ENCODE data around the gene GNAS-AS1.

DNA sequence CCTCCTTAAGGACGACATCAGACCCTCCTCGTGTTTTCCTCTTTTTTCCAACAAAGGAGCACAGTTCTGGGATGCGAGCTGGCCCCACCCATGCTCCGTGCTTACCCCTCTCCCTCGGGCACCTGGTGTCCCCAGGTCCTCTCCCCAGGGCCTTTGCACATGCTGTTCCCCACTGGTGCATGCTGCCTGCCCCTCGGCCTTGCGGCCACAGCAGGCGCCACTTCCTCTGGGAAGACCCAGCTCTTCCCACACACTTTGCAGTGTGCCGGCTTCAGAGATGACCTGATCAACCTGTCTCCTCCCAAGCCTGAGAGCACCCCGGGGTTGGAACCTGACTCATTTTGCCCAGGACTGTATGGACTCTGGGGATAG, 39.8 kb downstream of the GNAS-AS1 start:
- TF ChIP-seq CEBPB (IDR thresholded peaks at IDR 0.05) (no peak), YY1 (IDR thresholded peaks at IDR 0.05; ENCODE audit: low read depth) (no peak), CREB1 (IDR thresholded peaks at IDR 0.05; ENCODE audit: low read depth) (no peak), TCF12 (IDR thresholded peaks at IDR 0.05; ENCODE audit: low read depth) (no peak), EP300 (IDR thresholded peaks at IDR 0.05; ENCODE audit: borderline replicate concordance) (no peak), RAD21 (IDR thresholded peaks at IDR 0.05; ENCODE audit: low read depth) (no peak), TEAD4 (IDR thresholded peaks at IDR 0.05) (no peak), ZBTB7A (IDR thresholded peaks at IDR 0.05; ENCODE audit: low read depth) (no peak), FOXM1 (IDR thresholded peaks at IDR 0.05; ENCODE audit: borderline replicate concordance, low read depth) (no peak), NFIC (IDR thresholded peaks at IDR 0.05) (no peak), EGR1 (IDR thresholded peaks at IDR 0.05) (no peak)
- TF ChIP-seq, protein P1, sequence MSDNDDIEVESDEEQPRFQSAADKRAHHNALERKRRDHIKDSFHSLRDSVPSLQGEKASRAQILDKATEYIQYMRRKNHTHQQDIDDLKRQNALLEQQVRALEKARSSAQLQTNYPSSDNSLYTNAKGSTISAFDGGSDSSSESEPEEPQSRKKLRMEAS (IDR thresholded peaks at IDR 0.05), result no peak
- TF ChIP-seq, protein P2, sequence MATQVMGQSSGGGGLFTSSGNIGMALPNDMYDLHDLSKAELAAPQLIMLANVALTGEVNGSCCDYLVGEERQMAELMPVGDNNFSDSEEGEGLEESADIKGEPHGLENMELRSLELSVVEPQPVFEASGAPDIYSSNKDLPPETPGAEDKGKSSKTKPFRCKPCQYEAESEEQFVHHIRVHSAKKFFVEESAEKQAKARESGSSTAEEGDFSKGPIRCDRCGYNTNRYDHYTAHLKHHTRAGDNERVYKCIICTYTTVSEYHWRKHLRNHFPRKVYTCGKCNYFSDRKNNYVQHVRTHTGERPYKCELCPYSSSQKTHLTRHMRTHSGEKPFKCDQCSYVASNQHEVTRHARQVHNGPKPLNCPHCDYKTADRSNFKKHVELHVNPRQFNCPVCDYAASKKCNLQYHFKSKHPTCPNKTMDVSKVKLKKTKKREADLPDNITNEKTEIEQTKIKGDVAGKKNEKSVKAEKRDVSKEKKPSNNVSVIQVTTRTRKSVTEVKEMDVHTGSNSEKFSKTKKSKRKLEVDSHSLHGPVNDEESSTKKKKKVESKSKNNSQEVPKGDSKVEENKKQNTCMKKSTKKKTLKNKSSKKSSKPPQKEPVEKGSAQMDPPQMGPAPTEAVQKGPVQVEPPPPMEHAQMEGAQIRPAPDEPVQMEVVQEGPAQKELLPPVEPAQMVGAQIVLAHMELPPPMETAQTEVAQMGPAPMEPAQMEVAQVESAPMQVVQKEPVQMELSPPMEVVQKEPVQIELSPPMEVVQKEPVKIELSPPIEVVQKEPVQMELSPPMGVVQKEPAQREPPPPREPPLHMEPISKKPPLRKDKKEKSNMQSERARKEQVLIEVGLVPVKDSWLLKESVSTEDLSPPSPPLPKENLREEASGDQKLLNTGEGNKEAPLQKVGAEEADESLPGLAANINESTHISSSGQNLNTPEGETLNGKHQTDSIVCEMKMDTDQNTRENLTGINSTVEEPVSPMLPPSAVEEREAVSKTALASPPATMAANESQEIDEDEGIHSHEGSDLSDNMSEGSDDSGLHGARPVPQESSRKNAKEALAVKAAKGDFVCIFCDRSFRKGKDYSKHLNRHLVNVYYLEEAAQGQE (IDR thresholded peaks at IDR 0.05; ENCODE audit: low read depth), result no peak
- TF ChIP-seq, protein P3, sequence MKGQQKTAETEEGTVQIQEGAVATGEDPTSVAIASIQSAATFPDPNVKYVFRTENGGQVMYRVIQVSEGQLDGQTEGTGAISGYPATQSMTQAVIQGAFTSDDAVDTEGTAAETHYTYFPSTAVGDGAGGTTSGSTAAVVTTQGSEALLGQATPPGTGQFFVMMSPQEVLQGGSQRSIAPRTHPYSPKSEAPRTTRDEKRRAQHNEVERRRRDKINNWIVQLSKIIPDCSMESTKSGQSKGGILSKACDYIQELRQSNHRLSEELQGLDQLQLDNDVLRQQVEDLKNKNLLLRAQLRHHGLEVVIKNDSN (IDR thresholded peaks at IDR 0.05), result no peak
